ENCODE results near the gene RTEL1. TPM values are rescaled to one million over a fixed set of nuclear protein-coding genes. Genes with fewer than 3 reads are reported as not detected.

The RTEL1 gene
- total RNA-seq, 1 experiment from 2014 or later, result 33.4 TPM

- no peaks in the 10 kb centered on the region; the same call in 1 of the 2 replicates for H3K27me3 ChIP-seq (ENCODE audit: insufficient read depth, low read length)
- Mint-ChIP-seq H3K4me3 (no peak overlapping the region), H3K36me3 (ENCODE audit: insufficient read depth in 1 of 3, low read depth in 3 of 3) (peaks cover 16 to 42% (median 33%) of the 10 kb centered on the region in 3 experiments), H3K9me3 (no peaks in the 10 kb centered on the region), H3K4me1 (peaks cover 7 to 20% of the 10 kb centered on the region in 2 experiments), H3K27me3 (ENCODE audit: low read depth) (no peaks in the 10 kb centered on the region), H3K27ac (no peak overlapping the region)
- no peak overlapping the region for H3K14ac ChIP-seq (ENCODE audit: insufficient read depth, low read length)
- H3K79me1 ChIP-seq (ENCODE audit: insufficient read depth, low read depth, low read length, poor library complexity, severe bottlenecking), result no peaks in the 10 kb centered on the region
- no peak overlapping the region for H3K9ac ChIP-seq (ENCODE audit: extremely low read depth, insufficient read length, low read length)
- no peak overlapping the region for H4K91ac ChIP-seq (ENCODE audit: insufficient read length, low read depth, low read length)
- no CpG with 5 or more reads among the region's 22 CpGs for WGBS (ENCODE audit: extremely low coverage, insufficient read length, low lambda C conversion rate)
- no peak for DNase-seq
- H2BK120ac ChIP-seq (ENCODE audit: low read depth, low read length, poor library complexity, severe bottlenecking), result no peak overlapping the region
- H3K4ac ChIP-seq (ENCODE audit: low read depth, low read length), result no peak overlapping the region
- H3K56ac ChIP-seq (ENCODE audit: insufficient read length, low read depth, low read length), result no peak overlapping the region
- no peak overlapping the region for H3K4me2 ChIP-seq (ENCODE audit: insufficient read depth, insufficient read length, low read length)
- H4K5ac ChIP-seq (ENCODE audit: insufficient read length, low read depth, low read length), result no peak overlapping the region
- TF ChIP-seq CTCF (conservative IDR thresholded peaks at IDR 0.05), result no peak
- no peak overlapping the region for H2BK5ac ChIP-seq (ENCODE audit: insufficient read length, low read length)
- H2AK5ac ChIP-seq (ENCODE audit: insufficient read length, low read length), result no peak overlapping the region
- no peak overlapping the region for H3K18ac ChIP-seq (ENCODE audit: insufficient read length, low read depth, low read length)
- H4K20me1 ChIP-seq (ENCODE audit: control insufficient read depth, insufficient read depth, insufficient read length), result no peaks in the 10 kb centered on the region
- H3K23me2 ChIP-seq (ENCODE audit: insufficient read length, low read depth, low read length, poor library complexity, severe bottlenecking), result peaks cover 7% of the 10 kb centered on the region
- H2BK20ac ChIP-seq (ENCODE audit: low read depth, low read length, poor library complexity, severe bottlenecking), result no peak overlapping the region
- no peak overlapping the region for H2AFZ ChIP-seq (ENCODE audit: low read length)
- H4K8ac ChIP-seq (replicated peaks; ENCODE audit: insufficient read length, low read depth, low read length), result no peak overlapping the region
- H3K23ac ChIP-seq (ENCODE audit: insufficient read length, low read depth, low read length), result no peak overlapping the region
- no peak overlapping the region for H3K27ac ChIP-seq (ENCODE audit: insufficient read length, low read depth, low read length)
- H3K79me2 ChIP-seq (ENCODE audit: insufficient read depth, low read length), result no peaks in the 10 kb centered on the region
- no peaks in the 10 kb centered on the region for H3K9me3 ChIP-seq (ENCODE audit: control insufficient read depth, low read depth, low read length)
- no peaks in the 10 kb centered on the region; the same call in 1 of the 2 replicates for H3K4me1 ChIP-seq (ENCODE audit: insufficient read depth, low read length)
- H2BK12ac ChIP-seq (ENCODE audit: insufficient read length, low read depth, low read length), result no peak overlapping the region
- no peak overlapping the region for H3T11ph ChIP-seq (ENCODE audit: low read length)
- H2BK15ac ChIP-seq (ENCODE audit: low read depth, low read length), result no peak overlapping the region
These were observed 3.0 kb downstream of the RTEL1 start for GRCh38 chr20:63661108-63661507.
